GM12872 (cell line): Measurements from ENCODE around the gene METTL9.

Experiments
- CTCF ChIP-seq: IDR thresholded peaks from 3 replicates; pipeline ENCODE4 v1.5.1; 2011; ENCODE audit warnings: low read depth, mild to moderate bottlenecking, low read length, moderate library complexity; ENCODE audit not compliant: insufficient read depth

The METTL9 gene

DNA sequence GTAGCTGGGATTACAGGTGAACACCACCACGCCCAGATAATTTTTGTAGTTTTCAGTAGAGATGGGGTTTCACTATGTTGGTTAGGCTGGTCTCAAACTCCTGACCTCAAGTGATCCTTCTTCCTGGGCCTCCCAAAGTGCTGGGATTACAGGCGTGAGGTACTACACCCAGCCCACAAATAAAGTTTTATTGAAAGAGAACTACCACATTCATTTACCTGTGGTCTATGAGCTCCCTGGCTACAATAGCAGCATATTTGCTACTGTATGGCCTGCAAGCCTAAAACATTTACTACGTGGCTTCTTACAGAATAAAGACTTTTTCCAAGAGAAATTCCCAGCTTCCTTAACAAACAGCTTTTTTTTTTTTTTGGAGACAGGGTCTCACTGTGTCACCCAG is 3.4 kb downstream of the METTL9 start:
- TF ChIP-seq CTCF, result no peak

- no peak for TF ChIP-seq CTCF
Measured at GRCh38 chr16:21603928-21604327, 4.6 kb downstream of the METTL9 start.

DNA sequence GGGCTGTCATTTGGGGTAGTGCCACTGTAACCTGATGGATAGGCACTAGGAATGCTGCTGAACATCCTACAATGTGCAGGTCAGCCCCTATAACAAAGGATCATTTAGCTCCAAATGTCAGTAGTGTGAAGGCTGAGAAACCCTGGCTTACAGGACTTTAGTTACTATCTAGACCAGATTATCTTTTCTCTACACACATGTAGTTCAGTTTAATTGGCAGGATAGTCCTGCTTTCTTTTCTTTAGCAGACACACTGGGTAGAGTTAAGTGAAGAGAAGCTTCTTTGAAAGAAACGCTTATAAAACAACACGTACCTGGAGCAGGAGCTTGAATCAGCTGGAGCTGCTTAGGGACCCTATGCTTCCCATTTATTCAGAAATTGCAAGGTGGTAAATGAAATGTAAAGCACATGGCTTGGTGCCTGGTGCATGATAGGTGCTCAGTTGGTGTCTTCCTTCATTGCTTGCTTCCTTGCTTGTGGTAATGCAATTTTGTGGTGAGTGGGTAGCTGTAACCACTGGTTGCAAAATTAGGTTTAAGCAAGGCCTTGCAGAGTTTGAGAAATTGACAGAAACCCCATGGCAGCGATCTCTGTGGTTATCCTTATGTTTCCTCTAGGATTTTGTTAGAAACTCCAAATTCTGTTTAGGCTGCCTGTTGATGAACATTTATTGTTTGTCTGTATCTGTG is 9.4 kb downstream of the METTL9 start:
- no peak for TF ChIP-seq CTCF

- no peak for TF ChIP-seq CTCF
Measured at GRCh38 chr16:21610006-21610544, 10.7 kb downstream of the METTL9 start.

DNA sequence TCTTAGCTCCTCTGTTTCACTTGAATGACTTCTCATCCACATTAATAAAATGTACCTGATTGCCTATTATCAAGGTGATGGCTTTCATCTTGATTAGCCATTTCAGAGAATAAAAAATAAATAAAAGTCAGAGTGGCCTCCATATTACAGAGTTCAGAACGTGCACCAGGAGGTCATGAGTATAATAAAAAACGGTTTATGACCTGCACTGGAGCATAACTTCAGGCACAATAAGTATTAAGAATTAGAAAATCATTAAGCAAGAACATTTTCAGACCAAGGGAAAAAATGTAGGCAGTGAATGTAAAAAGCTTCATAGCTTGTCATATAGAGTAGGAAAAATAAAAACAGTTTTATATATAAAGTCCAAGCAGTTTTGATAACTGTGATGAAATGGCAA is 11.4 kb downstream of the METTL9 start:
- TF ChIP-seq CTCF, result no peak

DNA sequence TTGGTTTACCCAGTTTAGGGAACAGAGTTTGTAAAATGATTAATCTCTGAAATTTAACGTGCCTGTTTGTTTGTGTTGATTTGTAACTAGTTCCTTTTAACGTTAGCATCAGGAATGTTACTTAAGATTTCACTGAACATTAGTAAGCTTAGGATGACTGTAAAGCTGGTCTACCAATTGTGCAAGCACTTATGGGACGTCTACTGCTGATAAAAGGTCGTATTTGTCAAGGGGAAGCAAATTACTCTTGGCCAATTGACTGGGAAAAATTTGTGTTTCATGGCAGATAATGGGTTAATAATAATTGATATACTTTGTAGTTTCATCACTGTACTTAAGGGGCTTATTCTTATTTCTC is 11.8 kb downstream of the METTL9 start:
- no peak for TF ChIP-seq CTCF

GRCh38 chr16:21611556-21612384 is 12.4 kb downstream of the METTL9 start:
- no peak for TF ChIP-seq CTCF
